ENCODE results near the gene REPS1. TPM values are rescaled to one million over a fixed set of nuclear protein-coding genes. Genes with fewer than 3 reads are reported as not detected.

The REPS1 gene
- total RNA-seq, 2 donors from 2014 or later: 33.0 to 34.1 TPM

DNA sequence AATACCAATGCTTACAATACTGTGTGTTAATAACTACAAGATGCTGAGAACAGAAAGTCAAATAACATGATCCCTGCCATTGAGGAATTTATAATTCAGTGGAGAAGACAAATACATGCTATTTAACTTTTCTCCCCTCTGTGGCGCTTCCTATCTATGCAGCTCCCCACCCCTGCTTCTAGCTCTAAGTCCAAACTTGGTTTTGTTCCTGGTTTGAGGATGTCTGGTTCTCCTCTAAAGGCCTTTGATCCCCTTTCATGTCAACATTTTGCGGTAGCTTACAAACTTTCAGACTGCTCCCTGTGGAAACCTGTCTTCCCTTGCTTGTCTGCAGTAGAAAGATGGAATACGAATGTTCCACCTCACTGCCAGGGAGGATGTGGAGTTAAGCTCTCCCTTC lies 18.4 kb upstream of the REPS1 start:
- peaks cover 94% of the 10 kb centered on the region for H3K27me3 ChIP-seq (ENCODE audit: control insufficient read depth, insufficient read depth, low read length, poor library complexity, severe bottlenecking)
- no peaks in the 10 kb centered on the region for H3K36me3 ChIP-seq (ENCODE audit: control insufficient read depth, insufficient read depth, low read length)
- H3K4me1 ChIP-seq (ENCODE audit: control insufficient read depth, insufficient read depth, low read length): no peaks in the 10 kb centered on the region
- H3K9me3 Mint-ChIP-seq: no peaks in the 10 kb centered on the region
- no peaks in the 10 kb centered on the region for H3K9me3 ChIP-seq (ENCODE audit: control insufficient read depth, low read length)
- DNase-seq: no peak
- no peaks in the 10 kb centered on the region for H3K36me3 Mint-ChIP-seq (ENCODE audit: low read depth)
- TF ChIP-seq, protein P1, sequence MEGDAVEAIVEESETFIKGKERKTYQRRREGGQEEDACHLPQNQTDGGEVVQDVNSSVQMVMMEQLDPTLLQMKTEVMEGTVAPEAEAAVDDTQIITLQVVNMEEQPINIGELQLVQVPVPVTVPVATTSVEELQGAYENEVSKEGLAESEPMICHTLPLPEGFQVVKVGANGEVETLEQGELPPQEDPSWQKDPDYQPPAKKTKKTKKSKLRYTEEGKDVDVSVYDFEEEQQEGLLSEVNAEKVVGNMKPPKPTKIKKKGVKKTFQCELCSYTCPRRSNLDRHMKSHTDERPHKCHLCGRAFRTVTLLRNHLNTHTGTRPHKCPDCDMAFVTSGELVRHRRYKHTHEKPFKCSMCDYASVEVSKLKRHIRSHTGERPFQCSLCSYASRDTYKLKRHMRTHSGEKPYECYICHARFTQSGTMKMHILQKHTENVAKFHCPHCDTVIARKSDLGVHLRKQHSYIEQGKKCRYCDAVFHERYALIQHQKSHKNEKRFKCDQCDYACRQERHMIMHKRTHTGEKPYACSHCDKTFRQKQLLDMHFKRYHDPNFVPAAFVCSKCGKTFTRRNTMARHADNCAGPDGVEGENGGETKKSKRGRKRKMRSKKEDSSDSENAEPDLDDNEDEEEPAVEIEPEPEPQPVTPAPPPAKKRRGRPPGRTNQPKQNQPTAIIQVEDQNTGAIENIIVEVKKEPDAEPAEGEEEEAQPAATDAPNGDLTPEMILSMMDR (conservative IDR thresholded peaks at IDR 0.05): no peak
- peaks cover 96% of the 10 kb centered on the region for H3K27me3 Mint-ChIP-seq (ENCODE audit: insufficient read depth)
- H3K9ac ChIP-seq (ENCODE audit: extremely low read depth, low read length, poor library complexity, severe bottlenecking): no peak overlapping the region
- H3K4me3 Mint-ChIP-seq: no peak overlapping the region
- no peak overlapping the region for H3K4me3 ChIP-seq (ENCODE audit: low read length)
- WGBS, 2 experiments (ENCODE audit: insufficient coverage in 1 of 2, insufficient read length in 1 of 2): 92% methylated on average over 3 of the region's 3 CpGs; no CpG with 5 or more reads in 1 of the 2 experiments
- H3K27ac Mint-ChIP-seq: no peak overlapping the region
- peaks cover 5% of the 10 kb centered on the region for H3K4me1 Mint-ChIP-seq
- no peak overlapping the region for H3K27ac ChIP-seq (ENCODE audit: low read depth, low read length)

DNA sequence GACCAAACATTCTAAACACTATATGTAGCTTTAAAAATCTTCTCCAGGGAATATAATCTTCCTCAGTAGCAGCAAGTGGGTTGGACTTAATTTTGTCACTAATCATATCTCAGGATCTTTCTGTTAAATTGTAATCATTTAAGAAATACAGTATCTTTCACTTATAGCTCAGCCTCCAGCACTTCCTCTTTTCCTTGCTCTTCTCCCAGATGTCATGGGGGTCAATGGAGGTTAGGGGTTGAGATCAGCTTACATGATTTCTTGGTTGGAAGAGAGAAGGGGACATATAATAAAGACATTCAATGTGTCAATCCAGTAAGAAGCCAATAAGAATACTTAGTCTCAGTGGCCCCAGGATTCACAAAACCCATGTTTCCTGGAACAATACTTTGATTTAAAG lies 15.7 kb upstream of the REPS1 start:
- Histone ChIP-seq H3K9me3 (ENCODE audit: control insufficient read depth, low read length) (no peaks in the 10 kb centered on the region), H3K4me3 (ENCODE audit: low read length) (no peak overlapping the region), H3K27ac (ENCODE audit: low read depth, low read length) (no peak overlapping the region), H3K27me3 (ENCODE audit: control insufficient read depth, insufficient read depth, low read length, poor library complexity, severe bottlenecking) (peaks cover 96% of the 10 kb centered on the region), H3K4me1 (ENCODE audit: control insufficient read depth, insufficient read depth, low read length) (no peaks in the 10 kb centered on the region), H3K9ac (ENCODE audit: extremely low read depth, low read length, poor library complexity, severe bottlenecking) (no peak overlapping the region), H3K36me3 (ENCODE audit: control insufficient read depth, insufficient read depth, low read length) (no peaks in the 10 kb centered on the region)
- Mint-ChIP-seq H3K4me3 (no peak overlapping the region), H3K4me1 (no peaks in the 10 kb centered on the region), H3K27me3 (ENCODE audit: insufficient read depth) (peaks cover 92% of the 10 kb centered on the region), H3K9me3 (no peaks in the 10 kb centered on the region), H3K27ac (no peak overlapping the region), H3K36me3 (ENCODE audit: low read depth) (no peaks in the 10 kb centered on the region)
- TF ChIP-seq, protein P1 (conservative IDR thresholded peaks at IDR 0.05): no peak
- no peak for DNase-seq

DNA sequence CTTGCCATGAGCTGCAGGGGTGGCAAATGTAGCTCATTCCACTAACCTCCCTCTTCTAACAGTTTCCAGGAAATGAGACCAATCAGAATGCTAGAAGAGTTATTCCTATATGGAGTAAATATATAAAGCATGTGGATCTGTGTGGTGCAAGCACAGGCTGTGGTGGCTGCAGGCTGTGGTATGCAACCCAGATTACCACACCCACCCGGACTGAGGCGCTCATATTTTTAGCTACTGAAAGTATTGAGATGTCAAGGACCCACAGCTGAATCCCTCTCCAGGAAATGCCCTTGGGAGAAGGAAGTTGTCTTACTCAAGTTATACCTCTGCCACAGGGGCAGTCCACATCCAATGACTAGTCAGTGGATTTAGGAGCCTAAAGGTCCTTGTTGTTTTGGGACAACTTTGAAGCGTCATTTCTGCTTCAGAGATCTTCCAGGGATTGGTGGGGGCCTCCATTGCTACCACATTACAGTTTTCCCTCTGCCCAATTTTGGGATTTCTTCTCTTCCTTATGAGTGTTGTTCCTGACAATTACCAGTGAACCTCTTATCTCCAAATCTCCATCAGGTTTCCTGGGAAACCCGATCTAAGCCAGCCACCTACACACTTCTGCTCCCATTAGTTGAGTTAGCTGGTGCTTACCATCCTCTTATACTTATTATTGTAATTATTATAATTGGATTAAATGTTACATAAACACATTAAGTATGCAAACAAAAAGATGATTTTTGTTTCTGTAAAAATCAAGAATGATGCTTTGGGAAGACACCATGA lies 12.1 kb upstream of the REPS1 start:
- Mint-ChIP-seq H3K4me3 (no peak overlapping the region), H3K9me3 (no peaks in the 10 kb centered on the region), H3K27me3 (ENCODE audit: insufficient read depth) (peaks cover 87% of the 10 kb centered on the region), H3K4me1 (no peaks in the 10 kb centered on the region), H3K27ac (no peak overlapping the region), H3K36me3 (ENCODE audit: low read depth) (no peaks in the 10 kb centered on the region)
- Histone ChIP-seq H3K9ac (ENCODE audit: extremely low read depth, low read length, poor library complexity, severe bottlenecking) (no peak overlapping the region), H3K4me1 (ENCODE audit: control insufficient read depth, insufficient read depth, low read length) (no peaks in the 10 kb centered on the region), H3K27me3 (ENCODE audit: control insufficient read depth, insufficient read depth, low read length, poor library complexity, severe bottlenecking) (peaks cover 92% of the 10 kb centered on the region), H3K27ac (ENCODE audit: low read depth, low read length) (no peak overlapping the region), H3K36me3 (ENCODE audit: control insufficient read depth, insufficient read depth, low read length) (no peaks in the 10 kb centered on the region), H3K4me3 (ENCODE audit: low read length) (no peak overlapping the region), H3K9me3 (ENCODE audit: control insufficient read depth, low read length) (no peaks in the 10 kb centered on the region)
- 92 to 100% methylated on average over 1 to 4 of the region's 4 CpGs for WGBS, 2 experiments (ENCODE audit: insufficient coverage in 1 of 2, insufficient read length in 1 of 2)
- no peak for DNase-seq
- TF ChIP-seq, protein P1 (conservative IDR thresholded peaks at IDR 0.05): no peak
